Esophagus squamous epithelium (tissue), 5 donors: ENCODE measurements around the gene OR2H1. TPM values are rescaled to one million over a fixed set of nuclear protein-coding genes. Genes with fewer than 3 reads are reported as not detected.

Source experiments
- DNase-seq: peaks from one replicate; lab custom pipeline; 2025; lab: John Stamatoyannopoulos, UW
- H3K27ac ChIP-seq, 4 donors: fragments of 200-600 bp; sonication (generic); one replicate each; pipeline ENCODE4 v1.5.1; 2016 to 2019; ENCODE audit warnings: mild to moderate bottlenecking in 1 of 4
- H3K27me3 ChIP-seq, 4 donors: fragments of 200-600 bp; sonication (generic); 1 replicate in 3 of 4; 2 replicates in 1 of 4; pipeline versions ENCODE4 v1.5.1 to v1.6.0; 2017 to 2021; ENCODE audit warnings: antibody characterized with exemption in 1 of 4
- H3K36me3 ChIP-seq, 3 donors: fragments of 200-600 bp; sonication (generic); one replicate each; pipeline ENCODE4 v1.5.1; 2016 to 2019
- H3K4me1 ChIP-seq, 3 donors: fragments of 200-600 bp; sonication (generic); one replicate each; pipeline ENCODE4 v1.5.1; 2017 to 2019
- H3K4me3 ChIP-seq, 4 donors: fragments of 200-600 bp; sonication (generic); 1 replicate in 3 of 4; 2 replicates in 1 of 4; pipeline ENCODE4 v1.5.1; 2016 to 2019; ENCODE audit warnings: mild to moderate bottlenecking in 2 of 4, moderate library complexity in 1 of 4
- H3K9me3 ChIP-seq, 3 donors: fragments of 200-600 bp; sonication (generic); one replicate each; pipeline ENCODE4 v1.5.1; 2016 to 2019
- POLR2A ChIP-seq, 4 donors: fragments of 450-650 bp; IDR thresholded peaks; one replicate each; pipeline ENCODE4 v1.6.1; 2017; ENCODE audit warnings: antibody characterized with exemption in 4 of 4, mild to moderate bottlenecking in 4 of 4, moderate library complexity in 3 of 4
- WGBS, 2 donors: methylation state at CpG; one replicate each; pipeline ENCODE4 v1.1.5; 2018; 5-methylcytosine and 5-hydroxymethylcytosine counted together
- intact Hi-C: fragments of 100-400 bp; cut with DNase I; formaldehyde crosslinking; loops from one replicate; pipeline ENCODE4 v1.15.0; 2022
- total RNA-seq, 4 donors: library from RNA; depleted of rRNA; stranded (reverse); fragments of >200 nt; gene quantifications; one replicate each; pipeline ENCODE4 v1.1.0, GENCODE V29; 2016
- TF ChIP-seq, protein P1 (sequence below), 6 experiments: fragments of 450-650 bp in 4 of 6; fragments of 200-600 bp in 2 of 6; sonication (generic) in 2 of 6; IDR thresholded peaks; one replicate each; pipeline ENCODE4 v1.5.1; 2016 to 2019; ENCODE audit warnings: antibody characterized with exemption in 6 of 6, mild to moderate bottlenecking in 4 of 6, moderate library complexity in 4 of 6
- donor health status: DM: yes; HTN: yes; CAD: no.

The OR2H1 gene
- total RNA-seq, 4 donors from 2014 or later, result not detected

- TF ChIP-seq, protein P1, sequence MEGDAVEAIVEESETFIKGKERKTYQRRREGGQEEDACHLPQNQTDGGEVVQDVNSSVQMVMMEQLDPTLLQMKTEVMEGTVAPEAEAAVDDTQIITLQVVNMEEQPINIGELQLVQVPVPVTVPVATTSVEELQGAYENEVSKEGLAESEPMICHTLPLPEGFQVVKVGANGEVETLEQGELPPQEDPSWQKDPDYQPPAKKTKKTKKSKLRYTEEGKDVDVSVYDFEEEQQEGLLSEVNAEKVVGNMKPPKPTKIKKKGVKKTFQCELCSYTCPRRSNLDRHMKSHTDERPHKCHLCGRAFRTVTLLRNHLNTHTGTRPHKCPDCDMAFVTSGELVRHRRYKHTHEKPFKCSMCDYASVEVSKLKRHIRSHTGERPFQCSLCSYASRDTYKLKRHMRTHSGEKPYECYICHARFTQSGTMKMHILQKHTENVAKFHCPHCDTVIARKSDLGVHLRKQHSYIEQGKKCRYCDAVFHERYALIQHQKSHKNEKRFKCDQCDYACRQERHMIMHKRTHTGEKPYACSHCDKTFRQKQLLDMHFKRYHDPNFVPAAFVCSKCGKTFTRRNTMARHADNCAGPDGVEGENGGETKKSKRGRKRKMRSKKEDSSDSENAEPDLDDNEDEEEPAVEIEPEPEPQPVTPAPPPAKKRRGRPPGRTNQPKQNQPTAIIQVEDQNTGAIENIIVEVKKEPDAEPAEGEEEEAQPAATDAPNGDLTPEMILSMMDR (IDR thresholded peaks at IDR 0.05), result no peak
- no peak for TF ChIP-seq POLR2A (IDR thresholded peaks at IDR 0.05)
- no peak for DNase-seq
- Histone ChIP-seq H3K27me3 (no peaks in the 10 kb centered on the region), H3K27ac (no peak overlapping the region), H3K4me1 (no peaks in the 10 kb centered on the region), H3K9me3 (no peaks in the 10 kb centered on the region), H3K36me3 (no peaks in the 10 kb centered on the region), H3K4me3 (no peak overlapping the region)
- intact Hi-C loops, result no loop called here
Observed at GRCh38 chr6:29488874-29489273, 31.9 kb downstream of the OR2H1 start.

- Histone ChIP-seq H3K4me3 (no peak overlapping the region), H3K36me3 (no peaks in the 10 kb centered on the region), H3K27ac (no peak overlapping the region), H3K9me3 (no peaks in the 10 kb centered on the region), H3K4me1 (no peaks in the 10 kb centered on the region), H3K27me3 (no peaks in the 10 kb centered on the region)
- no peak for DNase-seq
- WGBS, 2 donors, result 86 to 92% methylated on average over 8 of the region's 8 CpGs
- TF ChIP-seq, protein P1 (IDR thresholded peaks at IDR 0.05), result no peak
- TF ChIP-seq POLR2A (IDR thresholded peaks at IDR 0.05), result no peak
- intact Hi-C loops, result no loop called here
Observed at GRCh38 chr6:29489286-29489685, 32.3 kb downstream of the OR2H1 start.

- Histone ChIP-seq H3K27ac (no peak overlapping the region), H3K27me3 (no peaks in the 10 kb centered on the region), H3K4me3 (no peak overlapping the region), H3K9me3 (no peaks in the 10 kb centered on the region), H3K4me1 (no peaks in the 10 kb centered on the region), H3K36me3 (no peaks in the 10 kb centered on the region)
- WGBS, 2 donors, result 75 to 76% methylated on average over 3 of the region's 3 CpGs
- TF ChIP-seq, protein P1 (IDR thresholded peaks at IDR 0.05), result no peak
- TF ChIP-seq POLR2A (IDR thresholded peaks at IDR 0.05), result no peak
- intact Hi-C loops, result no loop called here
- no peak for DNase-seq
Observed at GRCh38 chr6:29490055-29490454, 33.1 kb downstream of the OR2H1 start.

DNA sequence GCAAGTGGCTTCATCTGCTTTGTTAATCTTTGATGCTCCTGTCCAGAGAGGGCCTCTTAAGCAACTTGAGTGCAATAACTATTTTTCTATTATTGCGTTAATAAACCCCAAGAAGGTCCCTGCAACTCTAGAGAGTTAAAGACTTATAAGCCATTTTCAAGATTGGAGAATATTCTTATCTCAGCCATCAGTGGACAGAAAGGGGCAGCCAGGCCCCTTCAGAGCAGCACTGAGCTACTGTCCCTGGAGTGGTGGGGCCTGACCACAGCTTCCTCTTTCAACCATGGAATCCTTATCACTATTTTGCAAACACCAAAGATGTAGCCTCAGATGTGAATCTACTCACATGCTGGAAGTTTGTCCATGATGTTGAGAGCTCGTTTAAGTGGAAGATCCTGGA is 33.6 kb downstream of the OR2H1 start:
- no peak for TF ChIP-seq POLR2A (IDR thresholded peaks at IDR 0.05)
- TF ChIP-seq, protein P1 (IDR thresholded peaks at IDR 0.05), result no peak
- DNase-seq, result no peak
- no peaks in the 10 kb centered on the region for H3K36me3 ChIP-seq
- no peak overlapping the region for H3K27ac ChIP-seq
- intact Hi-C loops, result no loop called here
- H3K27me3 ChIP-seq, result no peaks in the 10 kb centered on the region
- no peaks in the 10 kb centered on the region for H3K9me3 ChIP-seq
- H3K4me1 ChIP-seq, result no peaks in the 10 kb centered on the region
- 53 to 64% methylated on average over 2 of the region's 2 CpGs for WGBS, 2 donors
- H3K4me3 ChIP-seq, result no peak overlapping the region

- H3K4me3 ChIP-seq, result no peak overlapping the region
- TF ChIP-seq, protein P1 (IDR thresholded peaks at IDR 0.05), result no peak
- intact Hi-C loops, result no loop called here
- no peaks in the 10 kb centered on the region for H3K4me1 ChIP-seq
- H3K9me3 ChIP-seq, result no peaks in the 10 kb centered on the region
- H3K27ac ChIP-seq, result no peak overlapping the region
- no peaks in the 10 kb centered on the region for H3K27me3 ChIP-seq
- 81 to 83% methylated on average over 3 to 4 of the region's 4 CpGs for WGBS, 2 donors
- no peak for DNase-seq
- no peaks in the 10 kb centered on the region for H3K36me3 ChIP-seq
Observed at GRCh38 chr6:29491574-29491973, 34.6 kb downstream of the OR2H1 start.
